NCI-H446 treated with DMSO at 0.1 percent for 48 hours (cell line): ENCODE data around the gene PCSK2.

ENCODE experiments used
- DNase-seq: peaks from one replicate; lab custom pipeline; 2025; lab: John Stamatoyannopoulos, UW

Gene PCSK2

DNA sequence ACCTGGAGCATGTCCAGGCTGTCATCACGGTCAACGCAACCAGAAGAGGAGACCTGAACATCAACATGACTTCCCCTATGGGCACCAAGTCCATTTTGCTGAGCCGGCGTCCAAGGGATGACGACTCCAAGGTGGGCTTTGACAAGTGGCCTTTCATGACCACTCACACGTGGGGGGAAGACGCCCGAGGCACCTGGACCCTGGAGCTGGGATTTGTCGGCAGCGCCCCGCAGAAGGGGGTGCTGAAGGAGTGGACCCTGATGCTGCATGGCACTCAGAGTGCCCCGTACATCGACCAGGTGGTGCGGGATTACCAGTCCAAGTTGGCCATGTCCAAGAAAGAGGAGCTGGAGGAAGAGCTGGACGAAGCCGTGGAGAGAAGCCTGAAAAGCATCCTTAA lies 254.8 kb downstream of the PCSK2 start:
- no peak for DNase-seq

DNA sequence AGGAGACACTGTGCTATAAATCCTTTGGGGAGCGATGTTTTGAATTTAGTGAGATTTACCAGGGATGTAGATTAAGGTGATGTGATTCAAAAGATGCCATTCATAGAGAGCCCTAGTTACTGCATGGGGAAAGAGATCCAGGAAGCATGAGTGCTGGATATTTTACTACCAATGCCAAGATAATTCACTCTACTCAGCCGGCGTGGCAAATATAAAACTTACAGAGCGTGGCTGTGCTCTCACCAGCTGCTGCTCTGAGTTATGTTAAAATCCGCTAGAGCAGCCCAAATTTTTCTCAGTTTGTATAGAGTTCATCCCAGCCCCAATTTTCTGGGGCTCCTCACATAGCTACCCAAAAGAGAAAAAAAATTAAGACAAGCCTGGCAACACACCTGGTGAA lies 255.7 kb downstream of the PCSK2 start:
- DNase-seq = no peak

DNA sequence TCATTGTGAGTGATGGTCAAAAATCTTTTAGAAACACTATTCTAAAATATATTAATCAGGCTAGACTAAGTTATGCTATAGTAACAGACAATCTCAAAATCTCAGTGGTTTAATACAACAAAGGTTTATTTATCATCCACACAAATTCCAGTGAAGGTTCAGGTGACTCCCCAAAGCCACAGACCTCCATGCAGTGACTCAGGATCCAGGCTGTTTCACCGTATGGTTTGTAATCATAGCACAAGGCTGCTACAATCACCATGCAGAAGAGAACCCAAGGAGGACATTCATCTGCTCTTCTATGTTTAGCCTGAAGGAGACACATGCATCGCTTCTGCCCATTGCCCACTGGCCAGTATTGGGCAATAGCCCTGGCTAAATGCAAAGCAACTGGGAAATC lies 258.2 kb downstream of the PCSK2 start:
- no peak for DNase-seq

DNA sequence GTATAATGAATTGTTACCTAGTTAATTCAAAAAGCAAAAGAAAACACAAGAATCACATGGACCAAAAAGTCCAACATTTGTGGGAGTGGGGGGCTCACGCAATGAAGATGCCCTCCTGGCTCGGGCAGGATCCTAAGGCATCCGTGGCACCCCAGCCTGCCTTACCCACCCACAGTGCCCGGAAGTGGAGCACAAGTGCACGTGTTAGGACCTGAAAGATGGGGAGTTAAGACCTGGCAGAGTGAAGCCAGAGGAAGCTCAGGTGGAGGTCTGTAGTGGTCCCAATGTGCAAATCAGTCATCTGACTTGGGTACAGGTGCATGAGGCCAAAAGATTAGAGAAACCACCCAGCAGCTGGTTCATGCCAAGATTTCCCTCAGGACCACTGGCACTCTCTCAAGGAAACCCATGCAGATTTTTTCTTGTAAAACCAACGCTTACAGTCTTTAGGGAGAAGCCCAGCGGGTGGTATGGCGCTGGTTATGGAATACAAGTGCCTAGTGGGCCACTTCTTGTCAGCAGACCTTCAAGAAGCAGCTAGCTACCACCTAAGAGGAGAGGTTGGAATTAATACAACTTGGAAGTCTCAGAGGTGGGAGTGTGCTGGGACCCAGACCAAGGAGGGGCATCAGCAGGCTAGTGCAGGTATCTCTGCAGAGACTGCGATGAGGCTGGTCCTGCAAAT lies 262.2 kb downstream of the PCSK2 start:
- no peak for DNase-seq

DNA sequence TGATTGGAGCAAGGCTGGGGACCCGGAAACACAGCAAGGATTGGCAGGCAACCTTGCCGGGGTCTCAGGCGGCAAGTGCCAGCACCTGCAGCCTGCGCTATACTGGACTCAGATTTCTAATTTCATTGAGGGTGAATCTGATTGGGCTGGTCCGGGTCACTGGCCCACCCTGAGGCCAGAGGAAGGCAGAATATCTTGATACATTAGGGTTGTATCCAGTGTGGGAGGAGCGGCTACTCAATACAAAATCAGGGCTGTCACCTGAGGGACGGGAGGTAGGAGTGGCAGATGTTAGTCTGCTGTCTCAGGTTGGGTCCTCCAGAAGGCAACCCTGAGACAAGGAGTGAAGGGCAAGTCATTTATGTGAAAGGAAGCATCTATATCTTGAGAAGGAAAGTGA lies 263.7 kb downstream of the PCSK2 start:
- DNase-seq = no peak

DNA sequence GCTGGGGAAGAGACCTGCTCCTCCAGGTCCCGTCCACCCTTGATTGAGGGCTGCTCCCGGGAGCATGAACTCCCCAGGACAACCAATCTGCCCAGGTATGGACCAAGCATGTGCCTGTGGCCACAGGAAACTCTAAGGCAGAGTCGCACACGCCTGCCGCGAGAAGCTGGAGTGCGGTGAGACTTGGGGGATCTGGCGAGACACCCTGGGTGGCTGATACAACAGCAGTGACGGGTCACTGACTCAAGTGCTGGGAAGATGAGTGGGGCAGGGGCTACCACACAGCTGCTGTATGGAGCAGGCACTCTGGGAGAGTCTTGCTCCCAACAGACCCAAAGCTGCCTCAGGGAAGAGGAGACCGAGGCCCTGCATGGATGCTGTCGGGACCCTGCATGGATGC lies 264.2 kb downstream of the PCSK2 start:
- no peak for DNase-seq

DNA sequence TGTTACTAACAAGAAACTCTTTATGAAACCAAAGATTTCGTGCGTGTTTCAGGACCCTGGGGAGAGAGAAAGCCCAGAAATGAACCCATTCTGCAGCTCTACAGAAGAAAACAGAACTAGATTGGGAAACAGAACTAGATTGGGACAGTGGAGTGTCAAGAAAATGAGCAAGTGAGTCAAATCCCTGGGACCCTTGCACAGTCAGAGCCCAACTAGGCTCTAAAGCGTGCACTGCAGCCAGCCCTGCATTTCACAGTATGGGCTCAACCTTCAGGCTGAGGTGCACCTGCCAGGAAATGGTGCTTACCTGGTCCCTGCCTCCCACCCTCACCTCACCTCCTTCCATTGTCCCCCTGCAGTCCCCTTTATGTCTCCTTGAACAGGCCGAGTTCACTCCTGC lies 264.6 kb downstream of the PCSK2 start:
- no peak for DNase-seq

DNA sequence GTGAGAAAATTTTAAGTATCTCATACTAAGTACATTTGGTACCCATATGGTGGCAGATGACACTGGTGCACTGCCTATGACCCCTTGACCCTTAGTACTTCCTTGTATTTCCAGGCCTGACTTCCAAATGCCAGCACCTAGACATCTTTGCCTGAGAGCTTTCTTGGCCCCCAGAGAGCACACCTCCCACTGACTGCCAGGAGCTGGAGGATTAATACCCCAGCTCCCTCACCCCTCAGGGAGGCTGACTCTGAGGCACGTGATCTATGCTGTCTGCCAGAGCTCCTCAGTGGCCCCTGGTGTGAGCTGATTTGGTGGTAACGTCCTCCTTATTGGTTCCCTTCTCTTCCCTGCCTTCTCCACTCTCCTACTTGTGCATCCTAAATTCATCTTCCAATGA lies 266.3 kb downstream of the PCSK2 start:
- no peak for DNase-seq

DNA sequence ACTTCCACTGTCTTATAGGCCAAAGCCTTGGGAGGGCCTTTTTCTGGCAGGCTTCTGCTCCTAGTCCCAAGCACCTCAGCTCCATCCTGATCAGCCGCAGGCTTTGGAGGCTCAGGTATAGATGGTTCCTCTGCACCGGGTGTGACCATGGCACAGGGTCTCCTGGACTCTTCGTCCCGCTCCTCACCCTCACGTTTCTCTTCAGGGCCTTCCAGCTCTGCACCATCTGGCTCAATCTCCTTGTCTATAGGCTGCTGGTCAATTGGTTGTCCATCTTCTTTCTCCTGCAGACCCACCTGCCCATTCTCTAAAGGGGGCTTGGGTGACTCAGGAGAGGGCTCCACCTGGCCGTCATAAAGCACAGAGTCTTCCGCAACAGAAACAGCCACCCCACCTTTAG lies 267.4 kb downstream of the PCSK2 start:
- no peak for DNase-seq

DNA sequence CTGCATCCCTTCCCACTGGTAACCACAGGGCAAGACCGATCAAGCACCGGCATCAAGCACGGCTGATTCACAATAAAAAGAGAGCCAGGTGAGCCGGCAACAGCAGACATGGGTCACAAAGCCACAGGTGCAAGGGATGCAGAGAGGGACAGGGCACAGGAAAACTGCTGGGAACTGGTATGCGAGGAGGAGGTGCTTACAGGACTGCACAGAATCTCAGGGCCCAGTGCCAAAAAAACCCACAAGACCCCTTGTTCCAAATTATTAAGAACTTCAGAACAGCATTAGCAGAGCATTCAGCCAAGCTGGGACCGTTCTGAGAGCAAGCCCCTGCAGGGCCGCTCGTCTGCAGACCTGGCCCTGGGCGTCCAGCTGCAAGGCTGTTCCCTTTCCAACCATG lies 269.0 kb downstream of the PCSK2 start:
- no peak for DNase-seq

DNA sequence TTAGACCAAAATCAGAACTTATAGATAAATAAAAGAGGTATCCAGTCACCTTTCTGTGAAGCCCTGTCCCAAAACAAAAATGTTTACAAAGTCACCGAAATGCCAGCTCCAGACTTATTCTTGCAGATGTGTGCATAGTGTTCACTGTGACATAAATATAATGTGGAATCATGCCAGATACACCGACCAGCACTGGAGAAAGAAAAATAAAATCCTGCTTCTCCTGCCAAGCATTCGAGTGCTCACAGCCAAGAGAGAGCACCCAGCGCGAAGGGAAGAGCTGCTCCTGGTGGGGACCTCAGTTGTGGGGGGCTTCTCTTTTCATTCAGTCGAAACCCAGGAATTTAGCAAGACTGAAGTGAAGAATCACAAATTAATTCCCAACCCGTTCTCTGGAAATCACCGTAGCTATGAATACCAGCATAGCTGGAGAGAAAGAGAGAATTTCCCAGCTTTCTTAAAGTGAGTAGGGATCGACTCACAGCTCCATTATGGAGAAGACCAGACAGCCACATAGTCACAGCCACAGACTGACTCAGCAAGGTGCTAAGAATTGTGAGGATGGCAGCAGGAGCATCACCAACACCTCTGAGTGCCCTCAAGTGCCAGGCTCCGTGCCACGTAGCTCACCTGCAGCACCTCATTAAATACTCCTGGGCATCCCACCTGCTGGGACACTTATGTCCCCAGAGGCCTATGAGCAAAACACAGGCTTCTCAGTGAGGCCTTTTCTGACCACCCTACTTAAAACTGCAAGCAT lies 271.2 kb downstream of the PCSK2 start:
- DNase-seq = peak; percentile 13

DNA sequence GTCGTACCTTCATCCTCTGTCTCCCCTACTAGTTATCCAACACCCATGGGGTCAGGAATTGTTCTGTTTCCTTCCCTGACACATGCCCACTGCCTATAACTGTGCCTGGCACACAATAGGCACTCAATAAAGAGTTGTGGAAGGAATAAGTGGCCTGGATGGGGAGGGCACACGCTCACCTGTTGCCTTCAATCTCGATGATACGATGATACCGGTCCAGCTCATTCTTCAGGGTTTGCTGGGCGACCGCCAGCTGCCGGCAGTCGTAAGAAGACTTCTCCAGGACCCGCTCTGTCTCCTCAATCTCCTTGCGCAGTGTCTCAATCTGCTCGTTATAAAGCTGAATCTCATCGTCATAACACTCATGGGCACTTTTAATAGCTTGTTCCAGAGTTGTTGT lies 271.8 kb downstream of the PCSK2 start:
- DNase-seq = no peak

DNA sequence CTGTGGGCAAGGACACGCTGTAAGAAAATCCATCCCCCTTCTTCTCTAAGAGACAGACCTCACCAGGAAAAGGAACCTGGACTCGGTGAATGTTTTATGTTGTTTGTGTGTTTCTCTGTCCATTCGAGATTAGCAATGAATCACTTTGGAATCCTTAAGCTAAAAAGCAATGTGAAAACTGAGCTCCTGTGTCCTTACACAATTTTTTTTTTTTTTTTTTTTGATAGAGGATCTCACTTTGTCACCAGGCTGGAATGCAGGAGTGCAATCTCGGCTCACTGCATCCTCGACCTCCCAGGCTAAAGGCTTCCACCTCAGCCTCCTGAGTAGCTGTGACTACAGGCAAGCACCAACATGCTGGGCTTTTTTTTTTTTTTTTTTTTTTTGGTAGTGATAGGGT lies 272.2 kb downstream of the PCSK2 start:
- DNase-seq = no peak

DNA sequence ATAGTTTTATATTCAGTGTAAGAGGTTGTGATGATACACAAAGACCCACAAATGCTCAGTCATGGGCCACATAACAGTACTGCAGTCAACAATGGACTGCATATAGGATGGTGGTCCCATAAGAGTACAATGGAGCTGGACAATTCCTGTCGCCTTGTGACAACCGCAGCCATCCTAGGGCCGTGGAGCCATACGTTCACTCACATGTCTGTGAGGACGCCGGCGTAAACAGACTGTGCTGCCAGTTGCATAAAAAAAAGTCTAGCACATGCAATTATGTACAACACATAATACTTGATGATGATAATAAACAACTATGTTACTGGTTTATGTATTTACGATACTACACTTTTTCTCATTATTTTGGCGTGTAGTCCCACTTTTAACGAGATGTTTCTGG lies 273.4 kb downstream of the PCSK2 start:
- DNase-seq = no peak

DNA sequence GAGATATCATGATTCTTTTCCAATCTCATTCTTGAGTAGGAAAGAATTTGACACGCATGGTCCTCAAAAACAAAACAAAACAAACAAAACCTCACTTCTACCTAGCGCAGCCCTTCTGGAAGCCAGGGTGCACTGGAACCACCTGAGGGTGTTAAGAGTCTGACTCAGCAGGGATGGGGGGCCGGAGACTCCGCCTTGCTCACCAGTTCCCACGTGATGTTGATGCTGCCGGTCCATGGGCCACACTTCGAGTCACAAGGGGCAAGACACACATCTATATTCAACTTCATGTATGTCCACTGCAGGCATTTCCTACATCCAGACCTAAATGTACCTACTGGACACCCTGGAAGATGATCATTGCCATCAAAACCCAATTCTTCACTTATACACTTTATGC lies 274.0 kb downstream of the PCSK2 start:
- DNase-seq = no peak

DNA sequence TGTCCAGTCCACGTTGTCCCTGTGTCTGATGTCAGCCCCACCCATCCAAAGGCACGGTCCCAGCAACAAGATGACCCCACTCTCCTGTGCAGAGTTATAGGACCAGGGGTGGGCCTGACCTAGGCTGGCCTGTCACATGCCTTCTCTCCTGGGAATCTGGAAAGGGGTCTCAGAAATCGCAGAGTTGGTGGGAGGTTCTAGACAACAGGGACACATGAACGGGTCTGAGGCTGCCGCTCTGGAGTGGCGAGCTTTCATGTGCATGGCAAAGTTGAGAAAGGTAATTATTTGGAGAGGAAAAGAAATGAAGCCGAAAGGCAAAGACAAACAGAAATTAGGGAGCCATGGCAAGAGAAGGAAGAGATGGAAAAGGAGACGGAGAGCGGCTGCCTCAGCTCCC lies 274.9 kb downstream of the PCSK2 start:
- no peak for DNase-seq

DNA sequence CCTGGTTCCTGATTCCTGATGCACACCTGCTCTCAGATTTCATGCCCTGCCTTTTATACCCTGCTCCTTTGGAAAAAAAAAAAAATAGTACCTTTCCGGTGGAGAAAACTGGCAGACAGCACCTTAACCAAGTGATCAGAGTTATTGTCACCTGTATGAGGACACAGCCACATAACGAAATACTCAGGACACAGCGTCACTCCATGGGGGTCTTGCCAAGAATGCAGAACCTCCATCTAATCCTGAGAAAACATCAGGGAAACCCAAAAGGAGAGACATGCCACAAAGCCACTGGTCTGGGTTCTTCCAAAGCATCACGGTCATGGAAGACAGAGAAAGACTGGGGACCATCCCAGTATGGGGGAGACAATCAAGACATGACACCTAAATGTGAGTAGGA lies 275.3 kb downstream of the PCSK2 start:
- no peak for DNase-seq

DNA sequence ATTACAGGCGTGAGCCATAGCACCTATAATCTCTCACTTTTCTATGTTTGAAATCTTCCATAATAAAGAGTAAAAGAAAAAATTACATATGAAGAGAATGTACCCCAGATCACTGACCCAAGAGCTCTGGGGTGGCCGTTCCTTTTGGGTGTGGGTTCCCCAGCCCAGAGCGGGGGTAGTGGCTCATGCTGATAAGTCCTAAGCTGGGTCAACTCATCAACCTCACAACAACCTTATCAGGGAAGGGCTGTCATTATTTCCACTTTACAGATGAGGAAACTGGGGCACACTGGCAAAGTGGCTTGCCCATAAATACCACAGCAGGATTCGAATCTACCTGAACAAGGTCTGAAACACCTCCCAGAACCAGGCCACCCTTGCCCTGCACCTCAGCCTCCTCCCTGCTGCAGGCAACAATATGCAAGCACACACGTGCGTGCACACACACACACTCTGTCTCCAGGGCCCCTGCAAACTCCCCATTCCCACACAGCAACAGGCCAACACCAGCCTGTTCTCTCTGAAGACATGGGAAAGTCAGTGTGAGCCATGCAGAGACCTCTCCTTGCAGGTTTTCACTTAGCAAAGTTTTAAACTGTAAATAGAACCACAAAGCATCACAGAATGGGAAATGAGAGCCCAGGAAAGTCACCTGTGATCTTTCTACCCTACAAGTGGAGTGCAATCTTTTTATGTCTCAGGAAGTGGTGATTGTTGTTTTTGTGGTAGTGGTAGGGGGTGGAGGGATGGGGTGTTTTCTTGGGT lies 276.6 kb downstream of the PCSK2 start:
- no peak for DNase-seq

DNA sequence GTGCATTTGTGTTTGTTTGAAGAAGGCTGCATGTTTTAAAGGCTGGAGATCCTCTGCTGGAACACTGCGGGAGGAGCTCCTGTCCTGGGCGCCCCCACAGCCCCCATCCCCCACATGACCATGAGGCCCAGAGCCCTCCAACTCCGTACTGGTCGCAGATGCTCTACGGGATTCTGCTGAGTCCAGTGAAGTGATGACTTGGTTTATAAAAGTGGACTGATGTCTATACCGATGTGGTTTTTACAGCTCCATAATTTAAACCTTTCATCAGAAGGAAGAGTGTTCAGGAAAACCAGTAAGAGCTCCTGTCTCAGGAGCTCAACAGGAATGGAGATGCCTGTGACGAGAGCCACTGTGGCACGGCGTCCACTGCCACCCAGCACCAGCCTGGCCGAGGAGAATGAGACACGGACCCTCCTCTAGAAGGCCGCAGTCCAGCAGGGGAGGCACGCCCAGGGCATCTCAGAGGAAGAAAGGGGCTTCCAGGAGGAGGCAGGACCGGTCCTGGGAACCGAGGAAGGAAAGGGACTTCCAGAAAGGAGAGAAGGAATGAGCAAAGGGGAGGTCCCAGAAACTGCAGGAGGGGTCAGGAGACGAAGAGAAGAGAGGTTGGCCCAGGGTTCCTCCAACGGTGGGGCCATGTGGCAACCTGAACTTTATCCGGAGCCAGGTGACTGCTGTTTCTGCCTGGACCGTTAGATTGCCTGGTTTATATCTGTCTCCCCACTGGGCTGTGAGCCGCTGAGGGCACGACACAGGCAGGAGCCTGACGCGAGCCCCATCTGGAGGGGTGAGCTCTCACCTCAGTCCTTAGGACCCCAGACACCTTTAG lies 277.4 kb downstream of the PCSK2 start:
- DNase-seq = no peak

DNA sequence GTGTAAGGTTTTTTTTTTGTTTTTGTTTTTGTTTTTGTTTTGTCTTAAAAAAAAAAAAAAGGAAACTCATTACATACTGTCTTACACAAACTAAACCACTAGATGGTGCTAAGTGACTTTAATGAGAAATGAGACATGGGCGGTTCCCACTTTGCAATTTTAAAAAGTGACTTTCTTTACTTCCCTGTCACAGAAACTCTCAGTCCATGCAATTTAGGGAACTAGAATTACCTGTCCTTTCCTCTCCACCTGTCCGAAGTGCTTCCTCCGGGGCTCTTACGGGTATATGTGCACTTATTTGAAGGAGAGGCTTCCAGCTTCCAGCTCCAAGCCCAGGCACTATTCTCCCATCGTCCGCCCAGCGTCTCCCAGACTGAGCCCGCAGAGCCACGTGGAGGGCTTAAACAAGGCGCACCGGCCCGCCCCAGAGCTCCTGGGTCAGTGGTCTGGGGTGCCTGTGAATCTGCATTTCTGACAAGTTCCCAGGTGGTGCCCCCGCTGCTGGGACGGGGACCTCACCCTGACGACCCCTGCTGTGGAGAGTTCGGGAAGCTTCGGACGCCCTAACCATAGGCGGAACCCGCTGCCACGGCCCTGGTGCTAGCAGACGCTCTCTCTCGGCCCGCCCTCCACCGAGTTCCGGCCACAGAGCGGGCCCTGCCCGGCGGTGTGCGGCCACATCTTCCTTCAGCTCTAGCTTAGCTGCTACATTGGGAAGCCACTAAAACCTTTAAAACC lies 278.2 kb downstream of the PCSK2 start:
- peak; percentile 1 for DNase-seq
